SJSA1 (cell line): ENCODE results near the gene ADAMTS6. TPM values are rescaled to one million over a fixed set of nuclear protein-coding genes. Genes with fewer than 3 reads are reported as not detected.

Experiments used
- total RNA-seq: library from RNA; depleted of rRNA; stranded (reverse); fragments of >200 nt; shearing (Covaris generic); gene quantifications from 2 replicates; pipeline ENCODE4 v1.2.3, GENCODE V29; 2014; rRNA removed

Gene ADAMTS6
- total RNA-seq, 1 experiment from 2014 or later, result 4.1 TPM

Other genes with a start within 250 kb of the ADAMTS6 start
- 51.8 and 54.9 TPM in 2 replicates for gene CENPK, start 81.2 kb upstream of the ADAMTS6 start, total RNA-seq
- 35.7 and 44.4 TPM in 2 replicates for gene PPWD1, start 81.4 kb upstream of the ADAMTS6 start, total RNA-seq
- gene TRIM23, start 142.4 kb upstream of the ADAMTS6 start, total RNA-seq, result 13.5 and 14.3 TPM in 2 replicates
- 5.8 and 8.0 TPM in 2 replicates for gene SHLD3, start 143.1 kb upstream of the ADAMTS6 start, total RNA-seq
- 19.9 and 40.2 TPM in 2 replicates for gene TRAPPC13, start 143.1 kb upstream of the ADAMTS6 start, total RNA-seq
- gene SGTB, start 240.2 kb upstream of the ADAMTS6 start, total RNA-seq, result 12.2 and 14.3 TPM in 2 replicates
- gene NLN, start 240.3 kb upstream of the ADAMTS6 start, total RNA-seq, result 27.4 and 32.4 TPM in 2 replicates